ENCODE results near the gene KCTD1.

DNA sequence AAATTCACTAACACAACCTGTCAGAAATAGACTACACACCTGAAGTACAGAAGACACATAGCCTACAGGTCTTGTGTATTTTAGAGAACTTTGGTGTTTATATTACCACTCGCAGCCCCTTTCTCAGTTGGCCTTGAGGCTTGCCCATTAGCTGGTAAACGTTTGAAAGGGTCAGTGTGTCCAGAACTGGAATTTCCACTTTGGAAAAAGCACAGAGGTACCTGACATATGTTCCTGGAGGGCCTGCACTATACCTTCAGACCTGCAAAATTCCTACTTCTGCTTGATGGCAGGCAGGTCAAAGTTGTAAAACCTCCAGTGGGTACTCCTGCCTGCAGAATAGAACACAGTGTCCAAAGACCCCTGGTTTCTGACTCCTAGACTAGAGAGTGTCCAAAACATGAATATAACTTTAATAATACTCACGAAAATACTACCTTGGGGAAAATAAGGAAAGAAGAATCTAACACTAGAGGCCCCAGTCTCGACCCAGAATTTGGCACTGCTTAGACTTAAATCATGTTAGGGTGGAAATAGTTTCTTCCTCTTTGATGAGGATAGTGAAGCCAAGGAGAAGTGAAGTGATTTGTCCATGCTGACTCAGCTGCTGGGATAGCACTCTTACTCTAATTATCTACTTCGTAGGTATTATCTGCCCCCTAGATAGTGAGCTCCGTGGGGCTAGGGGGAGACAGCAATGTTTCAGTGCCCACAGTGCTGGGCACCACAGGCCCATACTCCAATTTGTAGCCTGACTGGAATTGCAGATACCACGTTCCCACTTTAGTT is 2.8 kb downstream of the KCTD1 start:
- TF ChIP-seq POLR2A (IDR thresholded peaks at IDR 0.05; ENCODE audit: low read length) = no peak
- TF ChIP-seq GATA1 (IDR thresholded peaks at IDR 0.05; ENCODE audit: low read depth, low read length) = no peak

Data from erythroblast (primary cell).